Left cardiac atrium (tissue), 4 donors: ENCODE data around the gene RBM22. TPM values are rescaled to one million over a fixed set of nuclear protein-coding genes. Genes with fewer than 3 reads are reported as not detected.
A peak's percentile ranks its signal among the peaks of the same experiment; 100 is the strongest.

Experiments used
- ATAC-seq, 2 donors: fragments of 200-7000 bp; cut with Tn5 transposase; one replicate each; pipeline ENCODE4 v1.9.1; 2020; ENCODE audit warnings: mild to moderate bottlenecking in 2 of 2, moderate library complexity in 2 of 2
- DNase-seq: peaks from one replicate; pipeline ENCODE4 v3.0.0-alpha.2; 2020
- intact Hi-C, 2 donors: fragments of 100-400 bp; cut with DNase I; formaldehyde crosslinking; loops; one replicate each; pipeline versions ENCODE4 v1.14.1 to v1.15.1; 2022 to 2023
- total RNA-seq, 2 donors: library from RNA; stranded (reverse); fragmentation: NEBNext Ultra II Directional; extraction: Animal tissue kit (Norgen Biotek cat#: 25700); gene quantifications; one replicate each; pipeline ENCODE4 v1.2.1, GENCODE V29; 2021
- donor health status: DM: no; HTN: yes; CAD: no.
- donor health status: DM: no; HTN: yes; CAD: no; lungs with severe emphysema.
- donor health status: DM: yes; HTN: yes; CAD: no.
- donor health status: Dilated cardiomyopathy.

RBM22 gene
- total RNA-seq, 2 donors from 2014 or later = 27.2 to 28.2 TPM

DNA sequence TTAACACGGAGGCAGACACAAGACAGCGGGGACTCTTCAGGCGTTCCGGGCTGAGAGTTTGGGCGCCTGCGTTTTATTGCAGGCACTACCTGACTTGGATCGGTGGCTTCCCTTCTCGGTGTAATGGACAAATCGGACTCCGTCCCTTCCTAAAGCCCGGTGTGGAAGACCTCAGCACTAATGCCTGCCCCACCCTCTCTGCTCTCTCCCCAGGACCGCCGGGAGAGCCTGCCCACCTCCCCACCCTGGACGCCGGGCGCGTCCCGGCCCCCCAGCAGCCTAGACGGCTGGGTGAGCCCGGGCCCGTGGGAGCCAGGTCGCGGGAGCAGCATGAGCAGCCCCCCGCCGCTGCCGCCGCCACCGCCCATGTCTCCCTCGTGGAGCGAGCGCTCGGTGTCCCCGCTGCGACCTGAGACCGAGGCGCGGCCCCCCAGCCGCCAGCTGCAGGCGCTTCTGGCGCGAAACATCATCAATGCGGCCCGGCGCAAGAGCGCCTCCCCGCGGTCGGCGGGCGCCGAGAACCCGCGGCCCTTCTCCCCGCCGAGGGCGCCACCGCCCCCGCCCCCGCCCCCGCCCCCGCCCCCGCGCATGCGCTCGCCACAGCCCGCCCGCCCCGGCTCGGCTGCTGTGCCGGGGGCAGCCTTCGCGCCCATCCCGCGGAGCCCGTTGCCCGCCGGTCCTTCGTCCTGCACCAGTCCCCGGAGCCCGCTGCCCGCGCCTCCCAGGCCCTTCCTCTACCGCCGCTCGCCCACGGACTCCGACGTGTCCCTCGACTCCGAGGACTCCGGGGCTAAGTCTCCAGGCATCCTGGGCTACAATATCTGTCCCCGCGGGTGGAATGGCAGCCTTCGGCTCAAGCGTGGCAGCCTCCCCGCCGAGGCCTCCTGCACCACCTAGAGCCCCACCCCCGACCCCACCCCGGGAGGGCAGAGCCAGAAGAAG is 44.4 kb downstream of the RBM22 start:
- DNase-seq (peak; percentile 76), ATAC-seq (peak; percentile 61 to 80)
- intact Hi-C loops = loop anchor here (1.0 to 5.0 kb wide), 3 partner anchors 66 to 94 kb away; no protein-coding TSS in a partner anchor

DNA sequence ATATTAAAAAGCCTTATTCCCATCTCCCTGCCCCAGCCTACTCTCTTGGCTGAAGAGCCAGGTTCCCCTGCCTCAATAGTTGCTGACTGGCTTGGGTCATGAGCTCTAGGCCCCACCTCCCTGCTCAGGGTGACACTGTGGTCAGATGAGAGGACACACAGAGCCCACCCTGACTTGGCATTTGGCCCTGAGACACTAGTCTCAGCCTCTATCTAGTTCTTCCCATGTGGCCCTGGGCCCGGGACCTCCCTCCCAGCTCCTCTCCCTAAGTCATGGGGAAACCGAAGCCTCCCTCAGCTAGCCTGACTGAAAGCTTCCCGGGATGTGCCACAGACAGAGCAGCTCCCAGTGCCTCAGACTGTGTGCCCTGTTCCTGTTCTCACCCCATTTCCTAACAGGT is 45.6 kb downstream of the RBM22 start:
- DNase-seq = peak; percentile 46
- intact Hi-C loops = loop anchor here in 1 of 2 donors (5.0 kb wide), 1 partner anchor 93 kb away; no protein-coding TSS in a partner anchor
- no peak for ATAC-seq

DNA sequence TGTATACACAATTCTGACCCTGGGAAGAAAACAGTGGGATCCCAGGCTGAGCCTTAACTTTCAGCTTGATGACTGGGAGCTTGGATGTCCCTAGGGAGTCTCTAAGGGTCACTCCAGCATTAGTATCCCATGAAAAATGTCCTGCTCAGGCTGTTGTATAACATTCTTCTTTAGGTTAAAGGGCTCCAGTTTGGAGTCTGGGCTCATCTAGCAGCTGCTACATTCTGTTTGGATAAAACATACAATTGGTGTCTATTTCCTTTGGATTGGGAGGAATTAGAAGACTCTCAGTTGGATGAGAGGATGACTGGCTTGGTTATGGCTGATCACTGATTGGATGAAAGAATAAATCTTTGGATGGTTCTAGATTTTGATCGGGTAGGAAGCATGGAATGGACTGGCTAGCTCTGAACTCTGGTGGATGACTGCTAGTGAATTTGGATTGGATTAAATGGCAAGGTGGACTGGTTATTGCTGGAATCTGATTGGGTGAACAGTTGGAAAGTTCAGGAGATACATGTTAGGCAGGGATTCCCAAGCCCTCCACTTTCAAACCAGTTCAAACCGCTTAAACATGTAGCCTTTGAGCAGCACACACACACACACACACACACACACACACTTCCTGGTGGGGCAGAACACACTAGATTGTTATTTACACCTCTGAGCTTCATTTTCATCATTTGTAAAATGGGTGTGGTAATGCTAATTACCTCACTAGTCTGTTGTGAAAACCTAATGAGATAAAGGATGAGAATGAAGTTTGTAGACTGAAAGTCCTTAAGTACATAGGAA is 46.9 kb downstream of the RBM22 start:
- ATAC-seq (no peak), DNase-seq (peak; percentile 3)
- intact Hi-C loops = no loop called here

DNA sequence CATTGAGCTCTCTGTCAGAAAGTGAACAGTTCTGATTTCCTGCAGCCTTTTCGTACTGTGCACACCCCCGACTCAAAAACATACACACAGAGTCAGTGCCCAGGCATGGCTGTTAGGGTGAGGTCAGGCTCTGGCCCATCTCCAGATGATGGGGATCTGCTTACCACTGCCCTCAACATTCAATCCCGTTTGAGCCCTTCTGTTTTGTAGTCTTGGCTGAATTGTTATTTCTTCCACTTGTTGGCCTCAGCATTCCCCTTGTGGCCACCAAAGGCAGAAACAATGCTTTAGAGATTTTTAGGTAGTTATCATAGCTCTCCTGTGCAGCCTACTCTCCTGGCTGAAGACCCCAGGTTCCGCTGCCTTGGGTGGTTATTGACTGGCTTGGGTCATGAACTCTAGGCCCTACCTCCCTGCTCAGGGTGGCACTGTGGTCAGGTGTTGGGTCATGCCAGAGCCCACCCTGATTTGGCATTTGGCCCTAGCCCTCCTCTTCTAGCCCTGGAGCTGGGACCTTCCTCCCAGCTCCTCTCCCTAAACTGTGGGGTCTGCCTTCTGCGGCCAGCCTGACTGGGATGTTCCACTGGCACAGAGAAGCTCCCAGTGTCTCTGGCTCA is 47.6 kb downstream of the RBM22 start:
- intact Hi-C loops = no loop called here
- DNase-seq = peak; percentile 22

DNA sequence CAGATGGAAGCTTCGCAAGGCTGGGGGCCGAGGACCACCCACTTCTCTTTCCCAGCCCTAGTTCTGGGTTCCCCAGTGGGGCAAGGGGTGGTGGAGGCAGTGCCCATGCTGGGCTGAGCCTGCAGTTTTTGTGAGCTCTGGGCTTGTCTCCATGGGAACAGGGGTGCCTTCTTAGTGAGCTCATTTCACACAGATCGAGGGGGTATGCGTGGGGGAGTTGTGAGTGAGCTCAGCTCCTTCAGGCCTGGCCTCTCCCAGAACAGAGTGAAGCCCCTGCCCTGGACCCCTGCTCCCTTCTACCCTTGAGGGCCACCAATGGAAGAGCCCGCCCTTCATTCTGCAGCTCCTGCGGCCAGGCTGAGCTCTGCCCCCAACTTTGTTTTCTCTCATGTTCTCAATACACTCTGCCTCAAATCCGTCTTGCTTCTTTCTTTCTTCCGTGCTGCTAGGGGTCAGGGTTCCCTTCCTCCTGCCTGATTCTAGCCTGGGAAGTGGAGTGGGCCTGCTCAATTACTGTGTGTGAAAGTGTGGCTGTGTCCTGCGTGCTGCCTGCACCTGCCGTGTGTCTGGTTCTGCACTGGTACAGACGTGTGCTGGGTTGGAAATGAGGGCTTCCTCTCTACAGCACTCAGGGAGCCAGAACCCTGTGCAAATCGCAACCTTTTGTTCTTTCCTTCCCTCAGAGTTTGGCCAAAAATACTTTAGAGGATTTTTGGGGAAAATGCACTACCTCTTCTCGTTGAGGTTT is 48.8 kb downstream of the RBM22 start:
- intact Hi-C loops = no loop called here
- no peak for ATAC-seq
- peak; percentile 17 for DNase-seq

More for the DNA sequence above, 47.6 kb downstream of the RBM22 start:
- ATAC-seq = no peak

DNA sequence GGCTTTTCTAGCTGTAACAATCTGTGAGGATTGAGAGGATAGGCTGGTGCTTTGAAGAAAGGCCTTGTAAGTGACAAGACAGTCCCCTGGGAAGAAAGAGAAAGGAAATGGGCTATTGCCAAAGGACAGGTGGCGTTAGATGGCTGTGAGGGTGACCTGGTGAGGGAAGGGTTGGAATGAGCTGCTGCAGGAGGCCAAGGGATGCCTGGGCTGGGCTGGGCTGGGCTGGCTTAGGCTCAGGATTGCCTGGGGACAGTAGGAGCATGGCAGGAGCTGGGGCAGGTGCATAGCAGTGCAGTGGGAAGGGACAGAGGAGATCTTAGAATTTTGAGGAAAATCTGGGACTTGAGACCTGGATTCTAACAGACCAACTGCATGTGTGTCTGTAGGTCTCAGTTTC is 49.5 kb downstream of the RBM22 start:
- DNase-seq = peak; percentile 21
- intact Hi-C loops = no loop called here
- no peak for ATAC-seq

DNA sequence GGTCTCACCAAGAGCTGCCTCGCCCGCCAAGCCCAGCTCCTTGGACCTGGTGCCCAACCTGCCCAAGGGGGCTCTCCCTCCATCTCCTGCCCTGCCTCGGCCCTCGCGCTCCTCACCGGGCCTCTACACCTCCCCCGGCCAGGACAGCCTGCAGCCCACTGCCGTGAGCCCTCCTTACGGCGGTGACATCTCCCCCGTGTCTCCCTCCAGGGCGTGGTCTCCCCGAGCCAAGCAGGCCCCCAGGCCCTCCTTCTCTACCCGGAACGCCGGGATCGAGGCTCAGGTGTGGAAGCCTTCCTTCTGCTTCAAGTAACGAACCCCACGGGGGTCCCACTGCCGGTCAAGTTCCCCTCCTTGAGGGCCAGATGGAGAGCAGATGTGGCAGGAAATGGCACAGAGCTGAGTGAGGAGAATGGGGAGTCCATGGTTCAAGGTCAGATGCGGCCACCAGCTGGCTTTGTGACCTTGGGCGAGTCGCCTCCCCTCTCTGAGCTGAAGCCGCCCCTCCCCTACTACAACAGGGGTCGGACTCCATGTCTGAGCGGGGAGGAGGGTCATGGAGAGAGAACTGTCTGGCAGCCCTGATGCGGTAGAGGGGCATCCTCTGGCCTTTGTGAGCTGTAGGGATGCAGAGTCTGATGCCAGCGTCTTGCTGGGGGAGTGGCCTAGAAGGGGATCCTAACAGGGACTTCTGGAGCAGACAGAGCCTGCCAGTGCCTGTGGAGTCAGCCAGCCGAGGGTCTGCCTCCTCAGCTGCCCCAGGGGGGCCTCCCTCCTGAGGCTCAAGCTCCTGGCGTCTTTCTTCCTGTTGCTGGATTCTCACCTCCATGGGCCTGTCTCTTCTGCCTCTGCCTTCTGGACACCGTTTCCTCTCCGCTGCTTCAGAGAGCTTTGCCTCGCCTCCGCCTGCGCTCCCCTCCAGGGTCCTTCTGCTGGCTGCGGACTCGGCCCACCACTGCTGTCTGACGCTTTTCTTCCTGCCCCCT is 50.5 kb downstream of the RBM22 start:
- intact Hi-C loops = no loop called here
- ATAC-seq (no peak), DNase-seq (peak; percentile 26)

DNA sequence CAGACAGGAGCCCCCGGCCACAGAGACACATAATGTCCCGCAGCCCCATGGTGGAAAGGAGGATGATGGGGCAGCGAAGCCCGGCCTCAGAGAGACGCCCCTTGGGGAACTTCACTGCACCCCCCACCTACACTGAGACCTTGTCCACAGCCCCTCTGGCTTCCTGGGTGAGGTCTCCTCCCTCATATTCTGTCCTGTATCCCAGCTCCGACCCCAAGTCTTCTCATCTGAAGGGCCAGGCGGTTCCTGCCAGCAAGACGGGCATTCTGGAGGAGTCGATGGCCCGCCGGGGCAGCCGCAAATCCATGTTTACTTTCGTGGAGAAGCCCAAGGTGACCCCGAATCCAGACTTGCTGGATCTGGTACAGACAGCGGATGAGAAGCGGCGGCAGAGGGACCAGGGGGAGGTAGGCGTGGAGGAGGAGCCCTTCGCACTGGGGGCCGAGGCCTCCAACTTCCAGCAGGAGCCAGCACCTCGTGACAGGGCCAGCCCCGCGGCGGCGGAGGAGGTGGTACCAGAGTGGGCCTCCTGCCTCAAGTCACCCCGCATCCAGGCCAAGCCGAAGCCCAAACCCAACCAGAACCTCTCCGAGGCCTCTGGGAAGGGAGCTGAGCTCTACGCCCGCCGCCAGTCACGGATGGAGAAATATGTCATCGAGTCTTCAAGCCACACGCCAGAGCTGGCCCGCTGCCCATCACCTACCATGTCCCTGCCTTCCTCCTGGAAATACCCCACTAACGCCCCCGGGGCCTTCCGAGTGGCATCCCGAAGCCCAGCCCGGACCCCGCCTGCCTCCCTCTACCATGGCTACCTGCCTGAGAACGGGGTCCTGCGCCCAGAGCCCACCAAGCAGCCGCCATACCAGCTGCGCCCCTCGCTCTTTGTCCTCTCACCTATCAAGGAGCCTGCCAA is 51.5 kb downstream of the RBM22 start:
- intact Hi-C loops = no loop called here
- ATAC-seq (peak; percentile 13 to 23), DNase-seq (peak; percentile 80)

DNA sequence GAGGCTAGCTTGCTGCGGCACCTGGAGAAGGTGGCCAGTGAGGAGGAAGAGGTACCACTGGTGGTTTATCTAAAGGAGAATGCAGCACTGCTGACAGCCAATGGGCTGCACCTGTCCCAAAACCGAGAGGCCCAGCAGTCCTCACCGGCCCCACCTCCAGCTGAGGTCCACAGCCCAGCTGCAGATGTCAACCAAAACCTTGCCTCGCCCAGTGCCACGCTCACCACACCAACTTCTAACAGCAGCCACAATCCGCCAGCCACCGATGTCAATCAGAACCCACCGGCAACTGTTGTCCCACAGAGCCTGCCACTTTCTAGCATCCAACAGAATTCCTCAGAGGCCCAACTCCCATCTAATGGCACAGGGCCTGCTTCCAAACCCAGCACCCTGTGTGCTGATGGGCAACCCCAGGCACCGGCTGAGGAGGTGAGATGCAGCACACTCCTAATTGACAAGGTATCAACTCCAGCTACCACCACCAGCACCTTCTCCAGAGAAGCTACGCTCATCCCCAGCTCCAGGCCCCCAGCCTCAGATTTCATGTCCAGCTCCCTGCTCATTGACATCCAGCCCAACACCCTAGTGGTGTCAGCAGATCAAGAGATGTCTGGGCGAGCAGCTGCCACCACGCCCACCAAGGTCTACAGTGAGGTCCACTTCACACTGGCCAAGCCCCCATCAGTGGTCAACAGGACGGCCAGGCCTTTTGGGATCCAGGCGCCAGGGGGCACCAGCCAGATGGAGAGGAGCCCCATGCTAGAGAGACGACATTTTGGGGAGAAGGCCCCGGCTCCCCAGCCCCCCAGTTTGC is 52.4 kb downstream of the RBM22 start:
- ATAC-seq (no peak), DNase-seq (no peak)
- intact Hi-C loops = no loop called here

DNA sequence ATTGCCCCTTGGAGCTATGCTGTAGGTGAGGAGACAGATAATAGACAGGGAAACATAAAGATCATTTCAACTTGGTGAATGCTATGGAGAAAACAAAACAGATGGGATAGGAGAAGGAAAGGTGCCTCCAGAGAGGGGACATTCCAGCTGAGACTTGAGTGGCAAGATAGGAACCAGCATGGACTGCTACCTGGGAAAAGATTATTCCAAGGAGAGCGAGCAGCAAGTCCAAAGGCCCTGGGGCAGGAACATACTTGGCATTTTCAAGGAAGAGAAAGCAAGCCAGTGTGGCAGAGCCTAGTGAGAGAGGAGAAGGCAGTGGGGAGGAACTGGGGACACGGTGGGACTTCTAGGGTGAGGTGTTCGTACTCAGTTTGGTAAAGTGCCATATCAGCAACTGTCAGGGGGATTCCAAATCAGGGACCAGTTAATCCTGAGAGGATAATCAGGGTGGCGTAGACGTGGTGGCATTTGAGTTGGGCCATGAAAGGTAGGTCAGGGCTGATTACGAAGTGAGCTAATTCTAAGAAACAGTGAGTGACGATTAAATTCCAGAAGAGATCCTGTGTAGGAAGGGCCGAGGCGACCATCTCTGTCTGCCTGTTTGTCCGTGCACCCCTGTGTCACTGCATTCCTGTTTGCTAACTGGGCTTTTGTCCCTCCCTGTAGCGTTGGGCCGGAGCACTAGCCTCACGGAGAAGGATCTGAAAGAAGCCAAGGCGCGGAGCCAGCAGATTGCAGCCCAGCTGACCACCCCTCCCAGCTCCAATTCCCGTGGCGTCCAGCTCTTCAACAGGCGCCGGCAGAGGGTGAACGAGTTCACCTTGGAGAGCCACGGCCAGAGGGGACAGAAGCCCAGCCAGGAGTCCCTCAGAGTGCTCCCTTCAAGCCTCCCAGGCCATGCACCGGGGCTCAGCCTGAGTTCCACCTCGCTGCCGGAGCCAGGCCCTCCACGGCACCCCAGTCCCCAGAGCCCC is 53.3 kb downstream of the RBM22 start:
- ATAC-seq (peak; percentile 56 to 69), DNase-seq (peak; percentile 88)
- intact Hi-C loops = no loop called here

DNA sequence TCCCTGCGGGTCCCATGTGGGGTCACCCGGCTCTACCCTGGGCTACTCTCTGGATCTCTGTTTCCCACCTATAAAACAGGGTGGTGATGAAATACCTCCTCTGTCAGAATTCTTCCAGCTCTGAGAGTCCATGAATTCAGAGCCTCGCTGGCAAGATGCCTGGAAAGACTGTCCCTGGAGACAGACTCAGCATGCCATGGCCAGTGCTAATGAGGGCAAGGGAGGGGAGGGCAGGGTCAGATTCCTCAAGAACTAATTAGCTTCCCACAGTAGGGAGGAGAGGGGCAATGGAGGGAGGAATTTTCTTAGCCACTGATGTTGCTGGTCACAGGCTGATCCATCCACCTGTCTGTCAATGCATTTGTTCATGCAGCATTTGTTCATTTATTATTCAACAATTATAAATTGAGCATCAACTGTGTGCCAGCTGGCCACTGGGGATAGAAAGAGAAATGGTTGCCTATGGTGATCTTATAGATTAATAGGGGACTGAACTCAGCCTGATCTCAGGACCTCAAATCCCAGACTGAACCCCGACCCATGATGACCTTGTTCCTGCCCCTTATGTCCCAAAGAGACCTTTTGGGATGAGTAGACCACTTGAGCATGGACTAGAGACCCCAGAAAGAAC is 55.7 kb downstream of the RBM22 start:
- DNase-seq (peak; percentile 90), ATAC-seq (peak in 1 of 2 donors; percentile 1)
- intact Hi-C loops = no loop called here

DNA sequence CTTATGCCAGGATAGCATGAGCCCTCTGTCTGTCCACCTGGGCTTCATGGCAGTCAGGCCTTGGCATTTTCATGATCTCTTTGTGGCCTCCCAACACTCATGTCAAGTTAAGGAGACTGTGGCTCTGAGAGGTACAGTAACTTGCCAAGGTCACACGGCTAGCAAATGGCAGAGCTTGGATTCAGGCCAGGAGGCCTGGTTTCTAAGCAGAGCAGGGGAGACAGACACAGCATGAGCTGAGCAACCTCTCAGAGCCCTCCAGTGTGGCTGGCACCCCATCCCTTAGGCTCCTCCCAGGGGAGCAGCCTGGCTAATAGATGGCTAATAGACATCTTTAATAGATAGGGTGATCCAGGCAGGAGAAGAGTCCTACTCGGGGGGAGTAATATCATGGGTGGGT is 56.3 kb downstream of the RBM22 start:
- ATAC-seq = no peak

DNA sequence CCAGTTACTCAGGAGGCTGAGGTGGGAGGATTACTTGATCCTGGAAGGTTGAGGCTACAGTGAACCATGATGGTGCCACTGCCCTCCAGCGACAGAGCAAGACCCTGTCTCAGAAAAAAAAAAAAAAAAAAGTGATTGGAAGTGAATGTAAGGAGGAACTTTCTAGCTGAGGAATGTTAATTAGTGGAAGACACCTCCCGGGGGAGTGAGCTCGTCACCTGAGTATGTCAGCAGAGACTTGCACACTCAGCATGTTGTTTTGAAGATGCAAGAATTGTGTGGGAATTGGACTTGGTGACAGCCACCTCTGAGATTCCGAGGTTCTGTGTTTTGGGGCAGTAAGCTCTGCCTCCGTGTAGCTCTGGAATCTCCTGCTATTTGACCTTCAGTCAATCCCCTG is 56.8 kb downstream of the RBM22 start:
- ATAC-seq (no peak), DNase-seq (peak; percentile 8)
- intact Hi-C loops = no loop called here

More for the DNA sequence above, 56.3 kb downstream of the RBM22 start:
- DNase-seq = peak; percentile 65
- intact Hi-C loops = no loop called here

DNA sequence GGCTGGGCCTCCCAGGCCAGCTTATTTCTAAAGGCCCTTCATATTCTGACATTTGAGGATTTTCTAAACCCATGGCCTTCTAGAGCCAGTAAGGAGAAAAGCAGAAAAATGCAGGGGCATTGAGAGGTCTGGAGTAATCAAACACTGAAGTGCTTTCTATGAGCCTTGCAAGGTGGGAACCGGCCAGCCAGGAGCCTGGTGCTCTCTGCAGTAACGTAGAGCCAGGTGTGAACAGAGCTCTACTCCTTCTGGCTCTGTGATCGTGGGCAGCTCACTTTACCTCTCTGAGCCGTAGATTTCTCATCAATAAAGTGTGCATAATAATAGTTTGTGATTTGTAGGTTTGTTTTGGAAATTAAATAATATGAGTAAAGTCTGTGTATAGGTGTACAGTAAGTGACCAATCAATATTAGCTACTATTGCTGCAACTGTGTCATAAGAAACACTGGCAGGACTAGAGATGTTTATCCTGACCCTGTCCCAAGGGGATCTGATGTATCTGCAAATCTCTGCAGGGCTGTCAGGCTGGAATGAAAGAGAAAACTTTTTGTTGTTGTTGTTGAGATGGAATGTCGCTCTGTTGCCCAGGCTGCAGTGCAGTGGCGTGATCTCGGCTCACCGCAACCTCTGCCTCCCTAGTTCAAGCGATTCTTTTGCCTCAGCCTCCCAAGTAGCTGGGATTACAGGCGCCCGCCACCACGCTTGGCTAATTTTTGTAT is 57.7 kb downstream of the RBM22 start:
- peak; percentile 3 for DNase-seq
- intact Hi-C loops = no loop called here
- ATAC-seq = no peak
